ENCODE measurements around the gene DYNLT1.
A peak's percentile ranks its signal among the peaks of the same experiment; 100 is the strongest.
"Not testable (repeated sequence)": the region's sequence is repeated elsewhere in the genome, so short reads cannot be mapped to it uniquely, and the experiment has no call there.

The DYNLT1 gene

GRCh38 chr6:158644231-158645063, at the start of gene DYNLT1:
Gene DYNLT1 (minus strand): TSS chr6:158644743. CDS start chr6:158644708, 35 bp downstream.
- peak; percentile 94 for DNase-seq

- no peak for DNase-seq
These were observed 44.3 kb upstream of the DYNLT1 start for GRCh38 chr6:158688860-158689259.

GRCh38 chr6:158687506-158687905, 43.0 kb upstream of the DYNLT1 start:
- no peak for DNase-seq

- no peak for DNase-seq
These were observed 42.3 kb upstream of the DYNLT1 start for GRCh38 chr6:158686791-158687381.

- DNase-seq = no peak
These were observed 41.8 kb upstream of the DYNLT1 start for GRCh38 chr6:158686311-158686710.

GRCh38 chr6:158684745-158685324, 40.3 kb upstream of the DYNLT1 start:
- no peak for DNase-seq

GRCh38 chr6:158684311-158684710, 39.8 kb upstream of the DYNLT1 start:
- no peak for DNase-seq

- no peak for DNase-seq
These were observed 35.9 kb upstream of the DYNLT1 start for GRCh38 chr6:158680481-158680880.

GRCh38 chr6:158680015-158680414, 35.5 kb upstream of the DYNLT1 start:
- no peak for DNase-seq

- DNase-seq = no peak
These were observed 33.5 kb upstream of the DYNLT1 start for GRCh38 chr6:158677906-158678578.

- DNase-seq = not testable (repeated sequence)
These were observed 32.6 kb upstream of the DYNLT1 start for GRCh38 chr6:158677094-158677493.

GRCh38 chr6:158674342-158675131, 30.0 kb upstream of the DYNLT1 start:
- no peak for DNase-seq

GRCh38 chr6:158672726-158673125, 28.2 kb upstream of the DYNLT1 start:
- no peak for DNase-seq

- DNase-seq = not testable (repeated sequence)
These were observed 27.6 kb upstream of the DYNLT1 start for GRCh38 chr6:158672119-158672518.

GRCh38 chr6:158669145-158670035, 24.8 kb upstream of the DYNLT1 start:
- DNase-seq = no peak

- DNase-seq = no peak
These were observed 24.2 kb upstream of the DYNLT1 start for GRCh38 chr6:158668707-158669103.

- DNase-seq = no peak
These were observed 22.9 kb upstream of the DYNLT1 start for GRCh38 chr6:158667360-158667981.

- DNase-seq = no peak
These were observed 22.3 kb upstream of the DYNLT1 start for GRCh38 chr6:158666628-158667359.

GRCh38 chr6:158665332-158665731, 20.8 kb upstream of the DYNLT1 start:
- DNase-seq = no peak

GRCh38 chr6:158663625-158664165, 19.2 kb upstream of the DYNLT1 start:
- no peak for DNase-seq
